HEK293 (cell line): ENCODE measurements around the gene SLC39A1.

ENCODE experiments used
- AEBP2 ChIP-seq: fragments of 450-650 bp; formaldehyde crosslinking; IDR thresholded peaks from 2 replicates; pipeline ENCODE4 v1.5.1; 2016; ENCODE audit warnings: missing biosample characterization, missing genetic modification characterization, borderline replicate concordance
- BCL6B ChIP-seq: fragments of 450-650 bp; formaldehyde crosslinking; IDR thresholded peaks from 2 replicates; pipeline ENCODE4 v1.5.1; 2017; ENCODE audit warnings: missing biosample characterization, missing genetic modification characterization
- EGR2 ChIP-seq: fragments of 450-650 bp; formaldehyde crosslinking; IDR thresholded peaks from 2 replicates; pipeline ENCODE4 v1.5.1; 2016; ENCODE audit warnings: low read depth, missing biosample characterization, missing genetic modification characterization
- HOXA7 ChIP-seq: sonication (generic); formaldehyde crosslinking; IDR thresholded peaks from 2 replicates; pipeline ENCODE4 v1.8.1; 2022; ENCODE audit warnings: missing genetic modification reagents, borderline replicate concordance
- HOXC10 ChIP-seq: sonication (generic); formaldehyde crosslinking; IDR thresholded peaks from 2 replicates; pipeline ENCODE4 v1.8.1; 2023; ENCODE audit warnings: mild to moderate bottlenecking, missing genetic modification reagents
- KLF9 ChIP-seq: fragments of 450-650 bp; formaldehyde crosslinking; IDR thresholded peaks from 2 replicates; pipeline ENCODE4 v1.5.1; 2016; ENCODE audit warnings: missing biosample characterization, missing genetic modification characterization, low read depth
- PRDM6 ChIP-seq: fragments of 450-650 bp; formaldehyde crosslinking; IDR thresholded peaks from 2 replicates; pipeline ENCODE4 v1.5.1; 2017; ENCODE audit warnings: missing biosample characterization, missing genetic modification characterization
- RBAK ChIP-seq: fragments of 450-650 bp; formaldehyde crosslinking; IDR thresholded peaks from 2 replicates; pipeline ENCODE4 v1.5.1; 2016; ENCODE audit warnings: missing biosample characterization, missing genetic modification characterization
- SCRT1 ChIP-seq: fragments of 450-650 bp; formaldehyde crosslinking; IDR thresholded peaks from 2 replicates; pipeline ENCODE4 v1.5.1; 2016; ENCODE audit warnings: missing biosample characterization, missing genetic modification characterization, borderline replicate concordance
- SP2 ChIP-seq: fragments of 450-650 bp; formaldehyde crosslinking; IDR thresholded peaks from 2 replicates; pipeline ENCODE4 v1.5.1; 2016; ENCODE audit warnings: missing biosample characterization, missing genetic modification characterization
- ZBTB48 ChIP-seq: fragments of 450-650 bp; formaldehyde crosslinking; IDR thresholded peaks from 2 replicates; pipeline ENCODE4 v1.5.1; 2016; ENCODE audit warnings: missing biosample characterization, missing genetic modification characterization
- ZFP41 ChIP-seq: fragments of 450-650 bp; formaldehyde crosslinking; IDR thresholded peaks from 2 replicates; pipeline ENCODE4 v1.5.1; 2016; ENCODE audit warnings: missing biosample characterization, missing genetic modification characterization, borderline replicate concordance
- ZNF114 ChIP-seq: fragments of 450-650 bp; formaldehyde crosslinking; IDR thresholded peaks from 2 replicates; pipeline ENCODE4 v1.5.0; 2017; ENCODE audit warnings: missing biosample characterization, missing genetic modification characterization
- ZNF169 ChIP-seq: fragments of 450-650 bp; formaldehyde crosslinking; IDR thresholded peaks from 2 replicates; pipeline ENCODE4 v1.5.1; 2016; ENCODE audit warnings: missing biosample characterization, missing genetic modification characterization
- ZNF184 ChIP-seq: fragments of 450-650 bp; IDR thresholded peaks from 2 replicates; pipeline ENCODE4 v1.5.1; 2018; ENCODE audit warnings: missing biosample characterization, mild to moderate bottlenecking, missing genetic modification characterization
- ZNF19 ChIP-seq: fragments of 450-650 bp; formaldehyde crosslinking; IDR thresholded peaks from 2 replicates; pipeline ENCODE4; 2016; ENCODE audit warnings: missing biosample characterization, missing genetic modification characterization, low read depth
- ZNF211 ChIP-seq: fragments of 450-650 bp; formaldehyde crosslinking; IDR thresholded peaks from 2 replicates; pipeline ENCODE4 v1.5.1; 2016; ENCODE audit warnings: low read depth, missing biosample characterization, missing genetic modification characterization
- ZNF223 ChIP-seq: fragments of 450-650 bp; formaldehyde crosslinking; IDR thresholded peaks from 2 replicates; pipeline ENCODE4 v1.5.1; 2016; ENCODE audit warnings: missing biosample characterization, missing genetic modification characterization
- ZNF23 ChIP-seq: fragments of 450-650 bp; formaldehyde crosslinking; IDR thresholded peaks from 2 replicates; pipeline ENCODE4 v1.5.1; 2016; ENCODE audit warnings: missing biosample characterization, missing genetic modification characterization, borderline replicate concordance
- ZNF239 ChIP-seq: fragments of 450-650 bp; formaldehyde crosslinking; IDR thresholded peaks from 2 replicates; pipeline ENCODE4 v1.5.1; 2016; ENCODE audit warnings: missing biosample characterization, missing genetic modification characterization
- ZNF311 ChIP-seq: fragments of 450-650 bp; formaldehyde crosslinking; IDR thresholded peaks from 2 replicates; pipeline ENCODE4 v1.5.1; 2017; ENCODE audit warnings: missing biosample characterization, missing genetic modification characterization, borderline replicate concordance
- ZNF324 ChIP-seq: fragments of 450-650 bp; formaldehyde crosslinking; IDR thresholded peaks from 2 replicates; pipeline ENCODE4 v1.5.1; 2016; ENCODE audit warnings: missing biosample characterization, missing genetic modification characterization
- ZNF350 ChIP-seq: fragments of 450-650 bp; formaldehyde crosslinking; IDR thresholded peaks from 2 replicates; pipeline ENCODE4 v1.5.0; 2017; ENCODE audit warnings: missing biosample characterization, mild to moderate bottlenecking, missing genetic modification characterization
- ZNF416 ChIP-seq: fragments of 450-650 bp; formaldehyde crosslinking; IDR thresholded peaks from 2 replicates; pipeline ENCODE4 v1.5.1; 2016; ENCODE audit warnings: missing biosample characterization, missing genetic modification characterization
- ZNF513 ChIP-seq: fragments of 450-650 bp; IDR thresholded peaks from 2 replicates; pipeline ENCODE4 v1.5.1; 2018; ENCODE audit warnings: missing biosample characterization, missing genetic modification characterization
- ZNF580 ChIP-seq: fragments of 450-650 bp; formaldehyde crosslinking; IDR thresholded peaks from 2 replicates; pipeline ENCODE4 v1.5.1; 2016; ENCODE audit warnings: missing biosample characterization, missing genetic modification characterization
- ZNF585B ChIP-seq: fragments of 450-650 bp; formaldehyde crosslinking; IDR thresholded peaks from 2 replicates; pipeline ENCODE4 v1.5.1; 2016; ENCODE audit warnings: missing biosample characterization, missing genetic modification characterization
- ZNF654 ChIP-seq: fragments of 450-650 bp; formaldehyde crosslinking; IDR thresholded peaks from 2 replicates; pipeline ENCODE4 v1.5.1; 2016; ENCODE audit warnings: low read depth, missing biosample characterization, missing genetic modification characterization
- ZNF660 ChIP-seq: fragments of 450-650 bp; IDR thresholded peaks from 2 replicates; pipeline ENCODE4 v1.5.1; 2018; ENCODE audit warnings: missing biosample characterization, mild to moderate bottlenecking, missing genetic modification characterization
- ZNF677 ChIP-seq: fragments of 450-650 bp; IDR thresholded peaks from 2 replicates; pipeline ENCODE4 v1.5.0; 2018; ENCODE audit warnings: missing biosample characterization, mild to moderate bottlenecking, missing genetic modification characterization, moderate library complexity
- ZNF76 ChIP-seq: fragments of 450-650 bp; formaldehyde crosslinking; IDR thresholded peaks from 2 replicates; pipeline ENCODE4; 2016; ENCODE audit warnings: low read depth, missing biosample characterization, missing genetic modification characterization, borderline replicate concordance
- ZSCAN5A ChIP-seq: fragments of 450-650 bp; formaldehyde crosslinking; IDR thresholded peaks from 2 replicates; pipeline ENCODE4 v1.5.1; 2016; ENCODE audit warnings: missing biosample characterization, missing genetic modification characterization

Gene SLC39A1

GRCh38 chr1:153990468-153991150 is 27.3 kb upstream of the SLC39A1 start, which contains the start of gene RPS27 (continued):
- TF ChIP-seq ZNF580 (tag by site-specific recombination) (peak; percentile 50), ZNF585B (tag by site-specific recombination) (no peak), RBAK (tag by site-specific recombination) (no peak), ZNF416 (tag by site-specific recombination) (no peak), ZNF19 (tag by site-specific recombination) (no peak), HOXC10 (CRISPR knock-in tag) (no peak), EGR2 (tag by site-specific recombination) (peak; percentile 69), SCRT1 (tag by site-specific recombination) (no peak), ZSCAN5A (tag by site-specific recombination) (no peak), ZNF677 (no peak), KLF9 (tag by site-specific recombination) (no peak), ZNF350 (no peak), ZBTB48 (tag by site-specific recombination) (no peak), SP2 (tag by site-specific recombination) (peak; percentile 78), ZNF169 (no peak), ZNF76 (tag by site-specific recombination) (peak; percentile 90; the same call in 1 of the 2 replicates), ZNF239 (tag by site-specific recombination) (no peak), PRDM6 (tag by site-specific recombination) (no peak; the same call in 1 of the 2 replicates), ZNF513 (tag by site-specific recombination) (no peak), ZNF654 (tag by site-specific recombination) (no peak), AEBP2 (tag by site-specific recombination) (no peak), ZNF211 (no peak), ZNF23 (tag by site-specific recombination) (no peak), ZNF324 (peak; percentile 91), ZNF223 (tag by site-specific recombination) (no peak), BCL6B (tag by site-specific recombination) (no peak), ZFP41 (tag by site-specific recombination) (no peak), ZNF311 (tag by site-specific recombination) (no peak), ZNF184 (no peak), ZNF660 (tag by site-specific recombination) (peak; percentile 93), ZNF114 (tag by site-specific recombination) (no peak), HOXA7 (no peak)
